HL-60 (cell line): ENCODE data around the gene SWI5.

ENCODE experiments used
- DNase-seq, 2 experiments: peaks; one replicate each; pipeline ENCODE4 v3.0.0-alpha.2; 2010 to 2020; ENCODE audit warnings: low read depth in 1 of 2, low spot score in 1 of 2
- H3K27ac ChIP-seq: fragments of 250-450 bp; sonication (Bioruptor Pico); replicated peaks from 2 replicates; pipeline ENCODE4 v1.5.1; 2020; ENCODE audit warnings: mild to moderate bottlenecking, moderate library complexity
- H3K27me3 ChIP-seq: fragments of 250-450 bp; sonication (Bioruptor Pico); 2 replicates; pipeline ENCODE4 v1.5.1; 2021; ENCODE audit warnings: mild to moderate bottlenecking, moderate library complexity; ENCODE audit not compliant: insufficient read depth, poor library complexity, severe bottlenecking
- H3K4me3 ChIP-seq: replicated peaks from 2 replicates; pipeline ENCODE4 v1.5.1; 2011; ENCODE audit warnings: mild to moderate bottlenecking, control low read depth, low read length; ENCODE audit not compliant: insufficient read depth
- CTCF ChIP-seq: IDR thresholded peaks from one replicate; pipeline ENCODE4 v1.5.1; 2011; ENCODE audit warnings: low read length, control low read depth, inconsistent platforms; ENCODE audit not compliant: insufficient read depth
- GABPA ChIP-seq: IDR thresholded peaks from 2 replicates; pipeline ENCODE4 v1.6.1; 2012; ENCODE audit warnings: low read depth
- POLR2AphosphoS5 ChIP-seq: IDR thresholded peaks from 2 replicates; pipeline ENCODE4 v1.6.1; 2012; ENCODE audit warnings: low read depth
- REST ChIP-seq: IDR thresholded peaks from 2 replicates; pipeline ENCODE4 v1.6.1; 2012; ENCODE audit warnings: low read depth; ENCODE audit not compliant: insufficient replicate concordance
- SPI1 ChIP-seq: IDR thresholded peaks from 2 replicates; pipeline ENCODE4 v1.6.1; 2012; ENCODE audit warnings: low read depth, mild to moderate bottlenecking, borderline replicate concordance

The SWI5 gene

GRCh38 chr9:128258326-128258725 lies 17.8 kb upstream of the SWI5 start:
- H3K4me3 ChIP-seq, result no peak overlapping the region
- no peak for DNase-seq
- no peaks in the 10 kb centered on the region for H3K27me3 ChIP-seq
- no peak overlapping the region for H3K27ac ChIP-seq
- TF ChIP-seq POLR2AphosphoS5 (no peak), GABPA (no peak), REST (no peak), CTCF (no peak), SPI1 (no peak)

- H3K27ac ChIP-seq, result no peak overlapping the region
- no peak for DNase-seq
- no peak overlapping the region for H3K4me3 ChIP-seq
- no peaks in the 10 kb centered on the region for H3K27me3 ChIP-seq
- TF ChIP-seq GABPA, result no peak
- TF ChIP-seq SPI1, result no peak
- TF ChIP-seq CTCF, result no peak
- TF ChIP-seq REST, result no peak
- no peak for TF ChIP-seq POLR2AphosphoS5
These were observed 16.9 kb upstream of the SWI5 start for GRCh38 chr9:128259156-128259555.

GRCh38 chr9:128260340-128260739 lies 15.7 kb upstream of the SWI5 start:
- H3K27ac ChIP-seq, result no peak overlapping the region
- DNase-seq, result no peak
- TF ChIP-seq GABPA (no peak), CTCF (no peak), SPI1 (no peak), REST (no peak), POLR2AphosphoS5 (no peak)

More at GRCh38 chr9:128260340-128260739, 15.7 kb upstream of the SWI5 start:
- Histone ChIP-seq H3K4me3 (no peak overlapping the region), H3K27me3 (no peaks in the 10 kb centered on the region)
